ENCODE measurements around the gene IGFL2.
"Not testable (repeated sequence)": the region's sequence is repeated elsewhere in the genome, so short reads cannot be mapped to it uniquely, and the experiment has no call there.

Gene IGFL2

DNA sequence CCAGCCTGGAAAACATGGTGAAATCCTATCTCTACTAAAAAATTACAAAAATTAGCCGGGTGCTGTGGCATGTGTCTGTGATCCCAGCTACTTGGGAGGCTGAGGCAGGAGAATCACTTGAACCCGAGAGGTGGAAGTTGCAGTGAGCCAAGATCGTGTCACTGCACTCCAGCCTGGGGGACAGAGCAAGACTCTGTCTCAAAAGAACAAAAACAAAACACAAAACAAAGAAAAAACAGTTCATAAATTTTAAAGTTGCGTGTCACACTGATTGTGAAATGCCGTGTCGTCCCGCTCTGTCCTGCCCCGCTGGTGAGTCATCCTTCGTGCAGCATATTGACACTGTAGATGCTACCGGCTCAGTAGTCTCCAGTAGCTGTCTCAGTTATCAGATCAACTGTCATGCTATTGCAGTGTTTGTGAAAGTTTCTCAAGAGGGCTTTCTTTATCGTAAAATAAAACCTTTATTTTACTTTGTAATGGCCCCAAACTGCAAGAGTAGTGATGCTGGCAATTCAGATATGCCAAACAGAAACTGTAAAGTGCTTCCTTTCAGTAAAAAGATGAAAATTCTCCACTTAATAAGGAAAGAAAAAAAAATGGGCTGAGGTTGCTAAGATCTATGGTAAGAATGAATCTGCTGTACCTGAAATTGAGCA is 45.1 kb downstream of the IGFL2 start:
- 12% methylated on average over 10 of the region's 11 CpGs for WGBS
- no peak overlapping the region for H2BK12ac ChIP-seq (ENCODE audit: low read length in 2 of 2)
- H3K9me3 ChIP-seq (ENCODE audit: control insufficient read depth, low read length) = no peaks in the 10 kb centered on the region
- no peak overlapping the region for H2AK5ac ChIP-seq (ENCODE audit: low read length, severe bottlenecking)
- no peak overlapping the region for H2AFZ ChIP-seq (ENCODE audit: low read depth, low read length)
- H3K27ac ChIP-seq (ENCODE audit: low read length, poor library complexity, severe bottlenecking) = no peak overlapping the region
- no peaks in the 10 kb centered on the region for H3K79me1 ChIP-seq (replicated peaks; ENCODE audit: low read length, poor library complexity, severe bottlenecking)
- H2BK5ac ChIP-seq (ENCODE audit: low read depth, low read length, poor library complexity, severe bottlenecking) = no peak overlapping the region
- no peak overlapping the region for H2BK120ac ChIP-seq (ENCODE audit: low read depth, low read length)
- no peak overlapping the region for H3K23ac ChIP-seq (ENCODE audit: low read length in 2 of 2)
- H3K9ac ChIP-seq (ENCODE audit: low read length) = no peak overlapping the region
- no peak overlapping the region for H2BK15ac ChIP-seq (ENCODE audit: low read depth, poor library complexity, severe bottlenecking)
- peak; percentile 95 for DNase-seq
- no peak overlapping the region for H3K4me2 ChIP-seq (ENCODE audit: low read length, poor library complexity, severe bottlenecking)
- H3K14ac ChIP-seq (ENCODE audit: low read length in 2 of 2) = no peak overlapping the region
- peak overlapping the region in 1 of 2 experiments; percentile 30 for H3K4me3 ChIP-seq (ENCODE audit: insufficient read depth in 1 of 2, low read depth in 1 of 2, low read length in 2 of 2)
- H3K4me1 ChIP-seq (ENCODE audit: control insufficient read depth, insufficient read depth, low read depth, low read length) = peaks cover 10% of the 10 kb centered on the region
- no peak overlapping the region for H3K4ac ChIP-seq (ENCODE audit: low read depth in 1 of 2, low read length in 2 of 2)
- no peak overlapping the region for H3K18ac ChIP-seq (ENCODE audit: low read depth in 1 of 2, low read length in 2 of 2)
- no peaks in the 10 kb centered on the region for H3K36me3 ChIP-seq (ENCODE audit: control insufficient read depth in 1 of 2, insufficient read depth in 2 of 2, low read depth in 1 of 2, low read length in 2 of 2)
- peaks cover 23 to 79% of the 10 kb centered on the region in 2 experiments for H3K27me3 ChIP-seq (ENCODE audit: control insufficient read depth in 1 of 2, insufficient read depth in 1 of 2, low read length in 2 of 2)
- H4K91ac ChIP-seq (ENCODE audit: low read length) = no peak overlapping the region
- H4K8ac ChIP-seq (ENCODE audit: low read length) = no peak overlapping the region

DNA sequence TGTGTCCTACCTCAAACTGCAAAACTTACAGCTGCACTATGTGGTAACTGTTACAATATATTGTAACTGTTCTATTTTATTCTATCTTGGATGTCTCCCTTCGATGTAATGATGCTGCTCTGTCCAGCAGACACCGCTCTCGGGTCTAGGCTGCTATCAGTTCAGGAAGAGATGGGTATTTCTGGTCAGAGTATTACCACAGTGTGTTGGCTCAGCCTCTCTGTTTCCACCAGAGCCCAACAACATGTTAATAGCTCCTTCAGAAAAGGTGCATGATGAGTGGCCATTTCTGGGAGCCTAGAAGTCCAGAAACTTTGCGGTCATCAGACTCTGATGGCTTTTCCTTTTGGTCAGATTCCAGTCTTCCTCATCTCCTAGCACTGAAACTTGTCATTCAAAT is 45.6 kb downstream of the IGFL2 start:
- Histone ChIP-seq H3K79me1 (replicated peaks; ENCODE audit: low read length, poor library complexity, severe bottlenecking) (no peaks in the 10 kb centered on the region), H3K23ac (ENCODE audit: low read length in 2 of 2) (no peak overlapping the region), H3K18ac (ENCODE audit: low read depth in 1 of 2, low read length in 2 of 2) (no peak overlapping the region), H3K27me3 (ENCODE audit: control insufficient read depth in 1 of 2, insufficient read depth in 1 of 2, low read length in 2 of 2) (peaks cover 23 to 79% of the 10 kb centered on the region in 2 experiments), H3K27ac (ENCODE audit: low read length, poor library complexity, severe bottlenecking) (no peak overlapping the region), H2BK120ac (ENCODE audit: low read depth, low read length) (no peak overlapping the region), H2BK15ac (ENCODE audit: low read depth, poor library complexity, severe bottlenecking) (no peak overlapping the region), H2AK5ac (ENCODE audit: low read length, severe bottlenecking) (peak overlapping the region; percentile 14), H4K91ac (ENCODE audit: low read length) (no peak overlapping the region), H3K36me3 (ENCODE audit: control insufficient read depth in 1 of 2, insufficient read depth in 2 of 2, low read depth in 1 of 2, low read length in 2 of 2) (no peaks in the 10 kb centered on the region), H2AFZ (ENCODE audit: low read depth, low read length) (no peak overlapping the region), H2BK12ac (ENCODE audit: low read length in 2 of 2) (no peak overlapping the region), H3K14ac (ENCODE audit: low read length in 2 of 2) (no peak overlapping the region), H3K9me3 (ENCODE audit: control insufficient read depth, low read length) (no peaks in the 10 kb centered on the region), H3K4me2 (ENCODE audit: low read length, poor library complexity, severe bottlenecking) (no peak overlapping the region), H4K8ac (ENCODE audit: low read length) (no peak overlapping the region), H3K4ac (ENCODE audit: low read depth in 1 of 2, low read length in 2 of 2) (no peak overlapping the region), H3K4me3 (ENCODE audit: insufficient read depth in 1 of 2, low read depth in 1 of 2, low read length in 2 of 2) (no peak overlapping the region), H3K9ac (ENCODE audit: low read length) (no peak overlapping the region), H3K4me1 (ENCODE audit: control insufficient read depth, insufficient read depth, low read depth, low read length) (peaks cover 8% of the 10 kb centered on the region), H2BK5ac (ENCODE audit: low read depth, low read length, poor library complexity, severe bottlenecking) (no peak overlapping the region)
- DNase-seq = peak; percentile 50
- WGBS = 89% methylated on average over 4 of the region's 4 CpGs

DNA sequence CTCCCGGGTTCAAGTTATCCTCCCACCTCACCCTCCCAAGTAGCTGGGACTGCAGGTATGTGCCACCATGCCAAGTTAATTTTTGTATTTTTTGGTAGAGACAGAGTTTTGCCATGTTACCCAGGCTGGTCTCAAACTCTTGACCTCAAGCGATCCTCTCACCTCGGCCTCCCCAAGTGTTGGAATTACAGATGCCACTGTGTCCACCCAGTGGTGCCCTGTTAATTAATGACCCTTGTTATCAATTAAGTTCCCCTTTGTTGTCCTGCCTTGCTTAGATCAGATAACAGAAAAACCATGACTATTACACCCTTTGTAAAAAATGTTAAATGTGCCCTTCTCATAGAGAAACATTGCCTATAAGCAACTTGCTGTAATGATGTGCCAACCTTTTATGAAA is 47.1 kb downstream of the IGFL2 start:
- Histone ChIP-seq H3K27ac (ENCODE audit: low read length, poor library complexity, severe bottlenecking) (no peak overlapping the region), H2AK5ac (ENCODE audit: low read length, severe bottlenecking) (no peak overlapping the region), H3K4me3 (ENCODE audit: insufficient read depth in 1 of 2, low read depth in 1 of 2, low read length in 2 of 2) (no peak overlapping the region), H2BK5ac (ENCODE audit: low read depth, low read length, poor library complexity, severe bottlenecking) (no peak overlapping the region), H4K91ac (ENCODE audit: low read length) (no peak overlapping the region), H3K27me3 (ENCODE audit: control insufficient read depth in 1 of 2, insufficient read depth in 1 of 2, low read length in 2 of 2) (peaks cover 23 to 78% of the 10 kb centered on the region in 2 experiments), H3K4ac (ENCODE audit: low read depth in 1 of 2, low read length in 2 of 2) (no peak overlapping the region), H3K79me1 (replicated peaks; ENCODE audit: low read length, poor library complexity, severe bottlenecking) (no peaks in the 10 kb centered on the region), H3K14ac (ENCODE audit: low read length in 2 of 2) (no peak overlapping the region), H3K9me3 (ENCODE audit: control insufficient read depth, low read length) (no peaks in the 10 kb centered on the region), H2BK15ac (ENCODE audit: low read depth, poor library complexity, severe bottlenecking) (no peak overlapping the region), H2BK120ac (ENCODE audit: low read depth, low read length) (no peak overlapping the region), H4K8ac (ENCODE audit: low read length) (no peak overlapping the region), H3K23ac (ENCODE audit: low read length in 2 of 2) (no peak overlapping the region), H3K36me3 (ENCODE audit: control insufficient read depth in 1 of 2, insufficient read depth in 2 of 2, low read depth in 1 of 2, low read length in 2 of 2) (no peaks in the 10 kb centered on the region), H3K4me2 (ENCODE audit: low read length, poor library complexity, severe bottlenecking) (no peak overlapping the region), H3K4me1 (ENCODE audit: control insufficient read depth, insufficient read depth, low read depth, low read length) (peaks cover 7% of the 10 kb centered on the region), H3K18ac (ENCODE audit: low read depth in 1 of 2, low read length in 2 of 2) (no peak overlapping the region), H2AFZ (ENCODE audit: low read depth, low read length) (no peak overlapping the region), H3K9ac (ENCODE audit: low read length) (no peak overlapping the region), H2BK12ac (ENCODE audit: low read length in 2 of 2) (no peak overlapping the region)
- 96% methylated on average over 3 of the region's 3 CpGs for WGBS
- no peak for DNase-seq

DNA sequence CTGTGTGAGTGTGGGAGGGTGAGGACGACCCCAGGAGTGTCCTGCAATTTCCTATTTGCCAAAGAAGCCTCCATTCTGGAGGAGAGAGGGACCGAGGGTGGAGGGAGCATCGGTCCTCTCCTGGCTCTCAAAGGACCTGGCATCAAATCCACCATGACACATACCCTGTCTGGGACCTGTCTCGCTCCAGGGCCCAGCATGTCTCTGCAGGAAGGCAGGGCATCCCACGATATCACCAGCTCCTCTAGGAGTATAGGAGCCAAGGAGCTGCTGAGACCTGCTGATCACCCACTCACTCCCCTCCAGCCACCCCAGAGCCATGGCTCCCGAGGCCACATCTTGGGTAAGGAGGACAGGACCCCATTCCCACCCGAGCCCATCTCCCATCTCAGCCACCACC is 47.9 kb downstream of the IGFL2 start:
- H2AFZ ChIP-seq (ENCODE audit: low read depth, low read length); H3K14ac ChIP-seq (ENCODE audit: low read length in 2 of 2); H3K4me2 ChIP-seq (ENCODE audit: low read length, poor library complexity, severe bottlenecking); DNase-seq; H2BK120ac ChIP-seq (ENCODE audit: low read depth, low read length); H3K79me1 ChIP-seq (replicated peaks; ENCODE audit: low read length, poor library complexity, severe bottlenecking); H3K23ac ChIP-seq (ENCODE audit: low read length in 2 of 2); H3K27ac ChIP-seq (ENCODE audit: low read length, poor library complexity, severe bottlenecking); H2AK5ac ChIP-seq (ENCODE audit: low read length, severe bottlenecking); H3K18ac ChIP-seq (ENCODE audit: low read depth in 1 of 2, low read length in 2 of 2); H3K4ac ChIP-seq (ENCODE audit: low read depth in 1 of 2, low read length in 2 of 2); H3K9me3 ChIP-seq (ENCODE audit: control insufficient read depth, low read length); H3K36me3 ChIP-seq (ENCODE audit: control insufficient read depth in 1 of 2, insufficient read depth in 2 of 2, low read depth in 1 of 2, low read length in 2 of 2); H2BK15ac ChIP-seq (ENCODE audit: low read depth, poor library complexity, severe bottlenecking); H3K4me3 ChIP-seq (ENCODE audit: insufficient read depth in 1 of 2, low read depth in 1 of 2, low read length in 2 of 2); H3K9ac ChIP-seq (ENCODE audit: low read length); H3K4me1 ChIP-seq (ENCODE audit: control insufficient read depth, insufficient read depth, low read depth, low read length); H2BK5ac ChIP-seq (ENCODE audit: low read depth, low read length, poor library complexity, severe bottlenecking); H2BK12ac ChIP-seq (ENCODE audit: low read length in 2 of 2); H4K91ac ChIP-seq (ENCODE audit: low read length); H4K8ac ChIP-seq (ENCODE audit: low read length): not testable (repeated sequence)
- peaks cover 18 to 76% of the 10 kb centered on the region in 2 experiments for H3K27me3 ChIP-seq (ENCODE audit: control insufficient read depth in 1 of 2, insufficient read depth in 1 of 2, low read length in 2 of 2)
- 91% methylated on average over 5 of the region's 7 CpGs for WGBS

Data from mesenchymal stem cell (in vitro differentiated cells and primary cell).